ENCODE data around the gene DDX1.
"Not testable (repeated sequence)": the region's sequence is repeated elsewhere in the genome, so short reads cannot be mapped to it uniquely, and the experiment has no call there.

The DDX1 gene

GRCh38 chr2:15591692-15592463 lies at the start of gene DDX1:
Gene DDX1 (plus strand): TSS chr2:15591868. CDS start chr2:15591934, 66 bp downstream.
- TF ChIP-seq MYC (IDR thresholded peaks at IDR 0.05; ENCODE audit: low read depth, low read length) = peak; percentile 98; the same call in 1 of the 2 replicates
- no peak for TF ChIP-seq MAX (IDR thresholded peaks at IDR 0.05; ENCODE audit: low read depth, low read length)
- TF ChIP-seq, protein P1, sequence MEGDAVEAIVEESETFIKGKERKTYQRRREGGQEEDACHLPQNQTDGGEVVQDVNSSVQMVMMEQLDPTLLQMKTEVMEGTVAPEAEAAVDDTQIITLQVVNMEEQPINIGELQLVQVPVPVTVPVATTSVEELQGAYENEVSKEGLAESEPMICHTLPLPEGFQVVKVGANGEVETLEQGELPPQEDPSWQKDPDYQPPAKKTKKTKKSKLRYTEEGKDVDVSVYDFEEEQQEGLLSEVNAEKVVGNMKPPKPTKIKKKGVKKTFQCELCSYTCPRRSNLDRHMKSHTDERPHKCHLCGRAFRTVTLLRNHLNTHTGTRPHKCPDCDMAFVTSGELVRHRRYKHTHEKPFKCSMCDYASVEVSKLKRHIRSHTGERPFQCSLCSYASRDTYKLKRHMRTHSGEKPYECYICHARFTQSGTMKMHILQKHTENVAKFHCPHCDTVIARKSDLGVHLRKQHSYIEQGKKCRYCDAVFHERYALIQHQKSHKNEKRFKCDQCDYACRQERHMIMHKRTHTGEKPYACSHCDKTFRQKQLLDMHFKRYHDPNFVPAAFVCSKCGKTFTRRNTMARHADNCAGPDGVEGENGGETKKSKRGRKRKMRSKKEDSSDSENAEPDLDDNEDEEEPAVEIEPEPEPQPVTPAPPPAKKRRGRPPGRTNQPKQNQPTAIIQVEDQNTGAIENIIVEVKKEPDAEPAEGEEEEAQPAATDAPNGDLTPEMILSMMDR (IDR thresholded peaks at IDR 0.05; ENCODE audit: low read depth, low read length) = no peak
- TF ChIP-seq POLR2A (IDR thresholded peaks at IDR 0.05; ENCODE audit: extremely low read depth, insufficient read length) = peak; percentile 78
- peak within 1 kb of the TSS; percentile 75 for H3K4me3 ChIP-seq (ENCODE audit: low read depth, low read length)
- DNase-seq (ENCODE audit: low read depth) = peak; percentile 95

DNA sequence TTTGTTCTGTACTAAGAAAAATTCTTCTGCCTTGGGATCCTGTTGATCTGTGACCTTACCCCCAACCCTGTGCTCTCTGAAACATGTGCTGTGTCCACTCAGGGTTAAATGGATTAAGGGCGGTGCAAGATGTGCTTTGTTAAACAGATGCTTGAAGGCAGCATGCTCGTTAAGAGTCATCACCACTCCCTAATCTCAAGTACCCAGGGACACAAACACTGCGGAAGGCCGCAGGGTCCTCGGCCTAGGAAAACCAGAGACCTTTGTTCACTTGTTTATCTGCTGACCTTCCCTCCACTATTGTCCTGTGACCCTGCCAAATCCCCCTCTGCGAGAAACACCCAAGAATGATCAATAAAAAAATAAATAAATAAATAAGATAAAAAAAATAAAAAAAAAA lies 49.4 kb upstream of the DDX1 start:
- H3K4me3 ChIP-seq (ENCODE audit: low read depth, low read length); DNase-seq (ENCODE audit: low read depth): not testable (repeated sequence)

DNA sequence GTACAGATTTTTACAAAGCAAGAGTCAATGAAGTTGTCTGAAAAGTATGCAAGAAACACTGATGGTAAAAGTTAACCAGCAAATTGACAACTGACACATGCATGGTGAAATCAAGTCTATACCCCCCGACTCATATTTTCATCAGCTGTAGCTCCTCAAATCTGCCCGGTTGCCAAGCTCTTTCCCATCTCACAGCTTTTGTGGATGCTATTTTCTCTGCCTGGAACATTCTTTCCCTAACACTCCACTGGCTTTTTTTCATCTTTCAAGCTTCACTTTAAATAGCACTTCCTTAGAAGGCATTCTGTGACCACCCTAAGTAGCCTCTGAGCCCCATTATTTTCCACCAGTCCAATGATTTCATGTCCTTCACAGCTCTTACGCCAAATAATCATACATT lies 48.6 kb upstream of the DDX1 start:
- TF ChIP-seq MAX (IDR thresholded peaks at IDR 0.05; ENCODE audit: low read depth, low read length) (no peak), POLR2A (IDR thresholded peaks at IDR 0.05; ENCODE audit: extremely low read depth, insufficient read length) (no peak), MYC (IDR thresholded peaks at IDR 0.05; ENCODE audit: low read depth, low read length) (no peak)
- TF ChIP-seq, protein P1 (IDR thresholded peaks at IDR 0.05; ENCODE audit: low read depth, low read length) = no peak
- DNase-seq (ENCODE audit: low read depth) = no peak

DNA sequence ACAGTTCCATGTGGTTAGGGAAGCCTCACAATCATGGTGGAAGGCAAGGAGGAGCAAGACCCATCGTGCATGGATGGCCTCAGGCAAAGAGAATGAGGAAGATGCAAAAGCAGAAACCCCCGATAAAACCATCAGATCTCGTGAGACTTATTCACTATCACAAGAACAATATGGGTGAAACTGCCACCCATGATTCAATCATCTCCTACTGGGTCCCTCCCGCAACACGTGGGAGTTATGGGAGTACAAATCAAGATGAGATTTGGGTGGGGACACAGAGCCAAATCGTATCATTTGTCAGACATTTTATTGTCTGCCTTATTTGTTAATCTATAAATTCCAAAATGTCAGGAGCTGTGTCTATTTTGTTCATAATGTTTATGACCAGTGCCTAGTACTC lies 48.1 kb upstream of the DDX1 start:
- no peak overlapping the region for H3K4me3 ChIP-seq (ENCODE audit: low read depth, low read length)
- no peak for DNase-seq (ENCODE audit: low read depth)
- no peak for TF ChIP-seq MAX (IDR thresholded peaks at IDR 0.05; ENCODE audit: low read depth, low read length)
- no peak for TF ChIP-seq POLR2A (IDR thresholded peaks at IDR 0.05; ENCODE audit: extremely low read depth, insufficient read length)
- no peak for TF ChIP-seq MYC (IDR thresholded peaks at IDR 0.05; ENCODE audit: low read depth, low read length)
- TF ChIP-seq, protein P1 (IDR thresholded peaks at IDR 0.05; ENCODE audit: low read depth, low read length) = no peak

More for the DNA sequence above, 48.6 kb upstream of the DDX1 start:
- no peak overlapping the region for H3K4me3 ChIP-seq (ENCODE audit: low read depth, low read length)

DNA sequence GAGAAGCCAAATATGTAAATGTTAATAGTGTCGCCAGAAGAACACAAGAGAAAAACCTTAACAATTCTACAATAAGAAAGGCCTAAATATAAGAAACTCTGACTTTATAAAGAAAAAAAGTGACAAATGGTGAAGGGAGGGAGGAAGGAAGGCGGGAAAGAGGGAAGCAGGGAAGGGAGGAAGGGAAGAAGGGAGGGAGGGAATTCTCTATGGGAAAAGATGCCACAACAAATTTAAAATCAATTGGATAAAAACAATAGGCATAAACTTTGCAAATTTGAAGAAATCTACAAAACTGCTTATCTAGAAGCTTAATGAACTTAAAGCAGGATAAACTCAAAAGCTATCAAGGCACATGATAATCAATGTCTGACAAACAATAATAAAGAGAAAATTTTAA lies 47.4 kb upstream of the DDX1 start:
- DNase-seq (ENCODE audit: low read depth) = no peak
- no peak overlapping the region for H3K4me3 ChIP-seq (ENCODE audit: low read depth, low read length)
- TF ChIP-seq, protein P1 (IDR thresholded peaks at IDR 0.05; ENCODE audit: low read depth, low read length) = no peak
- TF ChIP-seq POLR2A (IDR thresholded peaks at IDR 0.05; ENCODE audit: extremely low read depth, insufficient read length) = no peak
- no peak for TF ChIP-seq MYC (IDR thresholded peaks at IDR 0.05; ENCODE audit: low read depth, low read length)

- no peak overlapping the region for H3K4me3 ChIP-seq (ENCODE audit: low read depth, low read length)
- DNase-seq (ENCODE audit: low read depth) = no peak
- TF ChIP-seq, protein P1 (IDR thresholded peaks at IDR 0.05; ENCODE audit: low read depth, low read length) = peak; percentile 29
- no peak for TF ChIP-seq MAX (IDR thresholded peaks at IDR 0.05; ENCODE audit: low read depth, low read length)
Measured at GRCh38 chr2:15546297-15547098, 45.2 kb upstream of the DDX1 start.
